ENCODE results near the gene VPS13D.
"Not testable (repeated sequence)": the region's sequence is repeated elsewhere in the genome, so short reads cannot be mapped to it uniquely, and the experiment has no call there.

The VPS13D gene

GRCh38 chr1:12296623-12297022 lies 66.8 kb downstream of the VPS13D start:
- no peak for DNase-seq

DNA sequence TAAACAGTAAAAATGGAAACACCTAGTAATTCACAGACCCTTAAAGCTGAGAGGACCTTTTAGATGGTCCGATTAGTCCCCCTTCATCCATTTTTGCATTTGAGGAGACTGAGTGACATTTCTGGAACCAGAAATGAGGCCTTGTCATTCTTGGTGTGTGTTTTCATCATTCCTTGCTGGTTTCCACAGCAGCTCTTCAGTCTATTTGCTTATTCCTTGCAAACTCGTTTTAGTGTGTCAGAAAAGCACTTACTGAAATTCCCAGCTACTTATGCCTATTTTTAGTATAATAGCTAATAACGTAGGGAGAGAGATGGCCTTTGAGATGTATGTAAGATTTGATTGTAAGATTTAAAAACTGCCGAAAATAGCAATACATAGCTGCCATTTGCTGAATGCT lies 70.9 kb downstream of the VPS13D start:
- DNase-seq, result no peak

DNA sequence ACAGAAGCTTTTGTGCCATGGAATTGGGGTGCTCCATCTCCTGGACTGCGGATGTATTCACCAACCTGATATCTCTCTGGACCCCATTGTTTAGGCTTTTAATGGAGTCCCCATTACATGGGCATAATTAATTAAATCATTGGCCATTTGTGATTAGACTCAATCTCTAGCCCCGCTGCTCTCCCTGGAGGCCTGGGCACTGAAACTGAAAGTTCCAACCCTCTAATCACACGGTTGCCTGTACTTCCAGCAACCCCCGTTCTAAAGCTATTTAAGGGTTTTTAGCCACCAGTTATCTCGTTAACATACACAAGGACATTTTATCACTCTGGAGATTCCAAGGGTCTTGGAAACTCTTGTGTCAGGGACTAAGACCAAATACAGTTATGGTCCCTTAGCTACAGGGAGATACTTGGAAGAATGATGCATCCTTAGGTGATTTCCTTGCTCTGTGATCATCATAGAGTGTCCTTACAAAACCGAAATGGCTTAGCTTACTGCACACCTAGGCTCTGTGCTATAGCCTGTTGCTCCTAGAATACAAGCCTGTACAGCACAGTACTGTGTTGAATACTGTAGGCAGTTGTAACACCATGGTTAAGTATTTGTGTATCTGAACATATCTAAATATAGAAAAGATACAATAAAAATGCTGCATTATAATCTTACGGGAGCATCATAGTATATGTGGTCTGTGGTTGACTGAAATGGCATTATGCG lies 71.8 kb downstream of the VPS13D start:
- DNase-seq, result no peak

DNA sequence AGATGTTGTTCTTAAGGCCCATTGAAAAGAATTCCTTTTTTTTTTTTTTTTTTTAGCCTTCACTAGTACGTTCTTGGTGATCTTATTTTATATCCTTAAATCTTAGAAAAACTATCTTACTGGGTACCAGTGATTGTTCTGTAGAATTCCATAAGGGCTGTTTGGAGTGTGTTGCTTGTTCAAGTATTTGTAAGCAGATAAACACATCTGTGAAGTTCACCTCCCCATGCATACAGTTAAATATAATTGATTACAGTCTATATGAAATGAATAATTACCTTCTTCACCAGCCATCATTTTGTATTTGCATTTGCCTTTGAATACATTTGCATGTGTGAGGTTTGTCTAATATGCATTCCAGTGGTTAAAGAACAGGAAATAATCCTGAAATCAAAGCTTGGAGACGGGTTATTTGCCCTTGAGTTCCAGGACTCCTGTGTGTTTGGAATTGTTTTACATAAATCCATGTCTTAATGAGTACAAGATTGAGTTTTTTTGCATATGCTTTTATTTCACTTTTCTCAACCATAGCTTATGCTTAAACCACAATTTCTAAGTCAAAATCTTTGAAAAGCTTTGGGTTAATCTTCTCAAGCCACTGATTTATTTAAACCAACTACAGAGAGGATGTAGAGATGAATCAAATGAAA lies 73.1 kb downstream of the VPS13D start:
- no peak for DNase-seq

DNA sequence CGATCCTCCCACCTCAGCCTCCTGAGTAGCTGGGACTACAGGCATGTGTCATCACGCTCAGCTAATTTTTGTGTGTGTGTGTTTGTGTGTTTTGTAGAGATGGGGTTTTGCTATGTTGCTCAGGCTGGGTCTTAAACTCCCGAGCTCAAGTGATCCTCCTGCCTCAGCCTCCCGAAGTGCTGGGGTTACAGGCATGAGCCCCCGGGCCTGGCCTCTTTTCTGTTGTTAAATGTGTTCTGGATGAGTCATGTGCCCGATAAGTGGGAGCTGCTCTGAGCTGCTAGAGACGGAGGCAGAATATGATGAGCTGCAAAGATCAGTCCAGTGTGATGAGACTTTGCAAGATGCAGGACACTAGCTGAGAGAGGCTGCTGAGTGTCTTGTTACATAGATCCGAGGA lies 75.5 kb downstream of the VPS13D start:
- no peak for DNase-seq

GRCh38 chr1:12309783-12310742 lies 80.2 kb downstream of the VPS13D start:
- no peak for DNase-seq

DNA sequence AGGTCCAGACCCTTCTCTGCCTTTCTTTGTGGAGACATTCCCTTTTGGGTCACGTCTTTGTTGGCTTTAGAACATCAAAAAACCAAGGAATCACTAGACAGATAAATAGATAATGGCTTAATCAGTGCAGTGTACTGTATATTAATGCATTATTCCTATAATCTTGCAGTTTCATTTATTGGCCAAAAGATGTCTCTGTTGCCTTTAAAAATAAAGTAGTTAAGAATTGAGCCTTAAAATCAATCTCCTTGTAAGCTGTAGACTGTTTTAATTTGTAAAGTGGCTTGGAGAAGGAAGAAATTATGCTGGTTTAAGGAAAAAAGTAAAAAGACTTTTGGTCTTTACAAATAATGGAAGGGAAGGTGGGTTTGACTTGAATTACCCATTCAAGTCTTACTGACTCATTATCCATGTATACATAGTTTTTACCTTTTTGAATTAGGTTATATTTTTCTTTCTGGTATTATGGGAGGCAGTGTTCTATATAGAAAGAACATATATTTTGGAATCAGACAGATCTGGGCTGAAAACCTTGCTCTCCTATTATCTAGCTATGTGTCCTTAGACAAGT lies 84.6 kb downstream of the VPS13D start:
- no peak for DNase-seq

GRCh38 chr1:12315146-12315545 lies 85.3 kb downstream of the VPS13D start:
- DNase-seq, result no peak

DNA sequence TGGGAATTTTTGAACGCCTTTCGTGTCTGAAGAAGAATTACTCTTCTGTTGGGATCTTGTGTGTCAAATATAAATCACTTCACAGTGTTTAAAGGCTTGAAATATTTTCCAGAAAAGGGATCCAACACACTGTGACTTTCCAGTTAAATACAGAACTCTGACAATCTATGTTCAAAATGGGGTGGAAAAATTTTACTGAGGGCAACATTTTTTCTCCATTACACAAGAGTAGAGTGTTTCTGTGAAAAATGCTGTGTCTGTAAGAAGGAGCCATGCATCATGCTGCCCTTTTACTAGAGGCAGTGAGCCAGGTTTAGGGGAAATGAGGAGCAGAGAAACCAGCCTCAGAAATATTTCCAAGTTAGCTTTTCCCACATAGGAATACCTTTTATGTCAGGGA lies 86.5 kb downstream of the VPS13D start:
- DNase-seq, result no peak

- no peak for DNase-seq
Measured at GRCh38 chr1:12320486-12320885, 90.7 kb downstream of the VPS13D start.

DNA sequence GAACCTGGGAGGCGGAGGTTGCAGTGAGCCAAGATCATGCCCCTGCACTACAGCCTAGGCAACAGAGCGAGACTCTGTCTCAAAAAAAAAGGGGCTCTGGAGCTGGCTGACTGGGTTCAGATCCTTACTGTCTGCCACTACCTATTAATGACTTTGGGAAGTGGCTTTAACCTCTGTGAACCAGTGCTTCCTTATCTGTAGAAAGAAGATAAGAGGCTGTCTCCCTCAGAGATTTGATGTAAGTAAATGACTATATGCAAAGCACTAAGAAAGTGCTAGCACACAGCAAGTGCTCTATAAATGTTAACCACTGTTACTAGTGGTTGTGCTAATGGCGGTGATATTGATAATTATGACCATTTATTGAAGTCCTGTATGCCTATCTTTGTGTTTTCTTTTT lies 94.6 kb downstream of the VPS13D start:
- DNase-seq, result no peak

DNA sequence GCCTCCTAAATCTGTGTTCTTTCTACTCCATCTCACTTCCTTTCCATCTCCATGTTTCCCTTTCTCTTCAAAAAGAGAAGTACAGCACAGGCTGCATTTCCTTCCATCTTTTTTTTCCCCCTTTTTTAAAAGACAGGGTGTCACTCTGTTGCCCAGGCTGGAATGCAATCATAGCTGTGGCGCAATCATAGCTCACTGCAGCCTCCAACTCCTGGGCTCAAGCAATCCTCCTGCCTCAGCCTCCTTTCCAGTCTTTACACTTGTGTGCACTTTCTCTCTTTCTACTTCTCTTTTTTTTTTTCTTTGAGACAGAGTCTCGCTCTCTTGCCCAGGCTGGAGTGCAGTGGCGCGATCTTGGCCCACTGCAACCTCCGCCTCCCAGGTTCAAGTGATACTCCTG lies 95.1 kb downstream of the VPS13D start:
- not testable (repeated sequence) for DNase-seq

DNA sequence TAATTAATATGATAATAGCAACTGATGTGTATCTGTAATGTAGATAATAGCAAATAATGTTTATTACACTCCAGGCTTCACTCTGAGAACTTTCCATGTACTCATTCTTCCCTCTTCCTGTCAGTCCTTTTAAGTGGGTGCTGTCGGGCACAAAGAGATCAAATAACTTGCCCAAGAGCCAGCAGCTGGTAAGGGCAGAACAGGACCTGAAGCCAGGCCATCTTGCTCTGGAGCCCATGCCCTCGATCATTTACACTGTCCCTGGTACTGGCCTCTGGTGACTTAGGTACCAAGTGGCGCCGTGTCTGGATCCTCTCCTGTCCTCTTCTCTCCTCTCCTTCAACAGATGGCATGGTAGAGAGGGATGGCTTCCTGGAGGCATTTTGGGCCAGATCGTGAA lies 97.2 kb downstream of the VPS13D start:
- no peak for DNase-seq

GRCh38 chr1:12327566-12327965 lies 97.7 kb downstream of the VPS13D start:
- DNase-seq, result no peak

GRCh38 chr1:12333036-12333785 lies 103.4 kb downstream of the VPS13D start:
- DNase-seq, result no peak

GRCh38 chr1:12335815-12336214 lies 106.0 kb downstream of the VPS13D start:
- DNase-seq, result no peak

- no peak for DNase-seq
Measured at GRCh38 chr1:12336413-12336812, 106.6 kb downstream of the VPS13D start.

DNA sequence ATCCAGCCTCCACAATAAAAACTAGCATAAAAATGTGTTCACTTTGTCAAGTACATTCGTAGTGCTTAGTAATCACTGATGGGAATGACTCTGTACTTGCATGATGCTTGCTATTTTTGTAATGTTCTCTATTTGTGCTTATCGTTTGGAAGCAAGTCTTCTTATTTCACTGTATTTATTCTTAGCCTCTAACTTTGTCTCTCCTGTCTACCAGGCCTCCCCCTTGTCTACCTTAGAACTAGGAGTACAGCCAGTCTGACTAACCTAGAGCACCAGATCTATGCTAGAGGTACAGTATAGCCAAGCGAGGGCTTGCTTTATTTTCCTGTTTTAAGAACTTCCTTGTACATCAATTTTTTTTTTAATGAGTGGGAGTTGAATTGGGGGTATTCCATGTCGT lies 108.2 kb downstream of the VPS13D start:
- no peak for DNase-seq

DNA sequence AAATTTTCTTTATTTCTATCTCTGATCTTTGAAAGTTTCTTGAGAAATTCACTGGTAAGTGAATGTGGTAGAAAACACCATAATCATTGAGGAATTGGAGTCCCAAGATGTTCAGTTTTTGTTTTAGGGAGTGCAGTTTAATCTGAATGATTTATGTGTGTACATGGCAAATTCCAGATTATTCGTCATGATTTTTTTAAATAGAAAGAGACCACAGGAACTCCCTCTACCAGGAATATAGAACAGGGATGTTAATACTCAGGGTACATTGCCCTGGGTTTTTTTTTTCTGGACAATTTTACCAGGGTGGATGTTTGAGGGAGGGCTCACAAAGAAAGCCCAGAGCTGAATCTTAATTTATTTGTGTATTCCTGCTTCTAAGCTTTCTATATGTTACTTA lies 109.0 kb downstream of the VPS13D start:
- DNase-seq, result no peak

DNA sequence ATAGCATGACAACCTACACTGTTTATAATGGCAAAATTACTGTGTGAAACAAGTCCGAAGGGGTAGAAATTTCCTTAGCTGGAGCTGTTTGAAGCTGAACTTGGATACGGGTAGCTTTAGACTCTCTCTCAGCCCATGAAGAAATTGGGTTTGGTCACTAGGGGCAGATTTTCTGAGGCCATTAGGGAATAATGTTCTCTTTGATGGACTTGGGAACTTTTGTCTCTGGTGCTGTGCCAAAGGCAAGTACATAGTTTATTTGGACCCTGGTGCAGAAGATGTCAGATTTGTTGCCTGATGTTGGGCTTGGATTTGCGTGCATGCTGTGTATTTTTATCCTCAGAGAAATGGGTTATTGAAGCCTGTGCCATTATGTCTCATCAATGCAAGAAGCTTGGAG lies 109.6 kb downstream of the VPS13D start:
- DNase-seq, result no peak

DNA sequence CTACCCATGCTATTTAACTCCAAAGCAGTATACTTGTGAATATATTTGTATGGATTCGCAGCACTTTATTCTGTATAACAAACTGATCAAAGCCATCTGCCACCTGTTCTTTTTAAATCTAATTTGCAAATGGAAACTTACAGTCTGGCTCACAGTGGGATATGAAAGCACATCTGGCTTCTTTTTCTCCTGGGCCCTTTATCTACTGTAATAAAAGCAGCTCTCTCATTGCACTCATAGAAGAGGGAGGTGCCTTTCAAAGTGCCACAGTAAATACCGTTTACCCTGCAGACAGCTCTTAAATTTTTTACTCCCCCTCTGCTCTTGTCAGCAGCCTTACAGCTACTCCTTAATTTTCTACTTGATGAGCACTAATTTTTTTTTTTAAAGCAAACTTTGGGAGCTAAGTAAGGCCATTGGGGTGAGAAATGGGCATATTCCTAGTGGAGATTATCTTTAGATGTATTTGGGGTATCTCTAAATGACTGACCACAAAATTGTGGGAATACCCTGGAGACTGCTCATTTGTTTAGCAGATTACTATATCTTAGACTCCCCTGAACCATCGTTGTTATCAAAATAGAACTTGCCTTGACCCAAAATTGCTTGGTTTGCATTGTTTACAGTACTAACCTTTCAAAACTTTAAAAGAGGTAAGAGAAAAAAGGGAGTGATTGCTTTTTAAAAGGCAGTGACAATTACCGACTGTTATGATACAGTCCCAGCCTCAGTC lies 110.1 kb downstream of the VPS13D start:
- DNase-seq, result no peak

- DNase-seq, result no peak
Measured at GRCh38 chr1:12340544-12340930, 110.7 kb downstream of the VPS13D start.

Data from NK-92 treated with Interleukin-12 subunit alpha and Interleukin-12 subunit beta, amount 100 ng/mL, for 24 hours (cell line).